Fibroblast of lung (primary cell): Measurements from ENCODE around the gene OIT3. TPM values are rescaled to one million over a fixed set of nuclear protein-coding genes. Genes with fewer than 3 reads are reported as not detected.
"Not testable (repeated sequence)": the region's sequence is repeated elsewhere in the genome, so short reads cannot be mapped to it uniquely, and the experiment has no call there.

Experiments used
- DNase-seq, 2 donors: peaks; one replicate each; pipeline versions ENCODE4 v3.0.0 to v3.0.0-alpha.2; 2010; ENCODE audit warnings: low read depth in 2 of 2
- H2AFZ ChIP-seq: 2 replicates; pipeline ENCODE4 v1.5.1; 2012; ENCODE audit warnings: low read length, control low read depth, inconsistent platforms
- H3K27ac ChIP-seq: 2 replicates; pipeline ENCODE4 v1.5.1; 2011; ENCODE audit warnings: low read length, control low read depth; ENCODE audit not compliant: insufficient read depth
- H3K27me3 ChIP-seq: 2 replicates; pipeline ENCODE4 v1.5.1; 2011; ENCODE audit warnings: mild to moderate bottlenecking, low read length; ENCODE audit not compliant: control insufficient read depth, insufficient read depth
- H3K36me3 ChIP-seq: 2 replicates; pipeline ENCODE4 v1.5.1; 2011; ENCODE audit warnings: low read length; ENCODE audit not compliant: control insufficient read depth, insufficient read depth
- H3K4me1 ChIP-seq: 2 replicates; pipeline ENCODE4 v1.5.1; 2011; ENCODE audit warnings: low read length; ENCODE audit not compliant: control insufficient read depth, insufficient read depth; ENCODE audit errors: extremely low read depth
- H3K4me2 ChIP-seq: 2 replicates; pipeline ENCODE4 v1.5.1; 2011; ENCODE audit warnings: low read length, control low read depth; ENCODE audit not compliant: insufficient read depth; ENCODE audit errors: extremely low read depth
- H3K4me3 ChIP-seq, 4 experiments: fragments of 200-600 bp in 1 of 4; sonication (generic) in 1 of 4; replicated peaks in 1 of 4; 2 replicates each; pipeline ENCODE4 v1.5.1; 2011 to 2016; ENCODE audit warnings: low read length in 4 of 4, low read depth in 3 of 4, mild to moderate bottlenecking in 3 of 4, control low read depth in 2 of 4, inconsistent platforms in 1 of 4, mixed read lengths in 1 of 4; ENCODE audit not compliant: insufficient read depth in 1 of 4; ENCODE audit errors: control extremely low read depth in 1 of 4
- H3K79me2 ChIP-seq: 2 replicates; pipeline ENCODE4 v1.5.1; 2012; ENCODE audit warnings: mild to moderate bottlenecking, low read length, inconsistent platforms; ENCODE audit not compliant: control insufficient read depth, insufficient read depth
- H3K9ac ChIP-seq: 2 replicates; pipeline ENCODE4 v1.5.1; 2011; ENCODE audit warnings: mild to moderate bottlenecking, low read length, control low read depth; ENCODE audit not compliant: insufficient read depth
- H3K9me3 ChIP-seq: 2 replicates; pipeline ENCODE4 v1.5.1; 2012; ENCODE audit warnings: low read depth, low read length; ENCODE audit not compliant: control insufficient read depth, insufficient read depth
- H4K20me1 ChIP-seq: 2 replicates; pipeline ENCODE4 v1.5.1; 2011; ENCODE audit warnings: low read length; ENCODE audit not compliant: control insufficient read depth, insufficient read depth; ENCODE audit errors: extremely low read depth
- CTCF ChIP-seq, 2 donors: IDR thresholded peaks in 1 of 2; conservative IDR thresholded peaks in 1 of 2; 1 replicate in 1 of 2; 2 replicates in 1 of 2; pipeline ENCODE4 v1.5.1; 2011 to 2012; ENCODE audit warnings: low read length in 2 of 2, control low read depth in 1 of 2, inconsistent platforms in 1 of 2, low read depth in 1 of 2, mild to moderate bottlenecking in 1 of 2
- EZH2 ChIP-seq: IDR thresholded peaks from 2 replicates; pipeline ENCODE4 v1.5.1; 2012; ENCODE audit warnings: low read length, control low read depth, mild to moderate bottlenecking; ENCODE audit errors: missing control alignments
- polyA plus RNA-seq, 2 donors: library from polyadenylated mRNA; depleted of rRNA in 1 of 2; stranded (reverse) in 1 of 2; unstranded in 1 of 2; fragments of >200 nt; gene quantifications; 2 replicates each; pipeline ENCODE4 v1.2.1, GENCODE V29; 2011 to 2012; ENCODE audit warnings: missing spikeins in 1 of 2
- total RNA-seq: library from RNA; depleted of rRNA; stranded (reverse); fragments of >200 nt; gene quantifications from 2 replicates; pipeline ENCODE4 v1.2.1, GENCODE V29; 2014

Gene OIT3
- total and polyA plus RNA-seq, 2 donors (not counting 1 experiment from before 2014, with no cell fraction given), result under 0.01 to 0.02 TPM

GRCh38 chr10:72898616-72899015, 5.1 kb downstream of the OIT3 start:
- Histone ChIP-seq H3K4me2 (no peak overlapping the region), H3K36me3 (no peaks in the 10 kb centered on the region), H3K27me3 (no peaks in the 10 kb centered on the region), H3K9me3 (no peaks in the 10 kb centered on the region), H2AFZ (no peak overlapping the region), H3K27ac (no peak overlapping the region), H3K4me1 (no peaks in the 10 kb centered on the region), H4K20me1 (no peaks in the 10 kb centered on the region), H3K4me3 (no peak overlapping the region), H3K79me2 (no peaks in the 10 kb centered on the region), H3K9ac (no peak overlapping the region)
- no peak for DNase-seq
- no peak for TF ChIP-seq CTCF (conservative IDR thresholded peaks at IDR 0.05 in 1 of 2, IDR thresholded peaks at IDR 0.05 in 1 of 2; ENCODE audit: low read depth in 1 of 2, low read length in 2 of 2)
- TF ChIP-seq EZH2, result no peak

GRCh38 chr10:72899545-72899944, 6.0 kb downstream of the OIT3 start:
- Histone ChIP-seq H3K9me3 (no peaks in the 10 kb centered on the region), H3K4me2 (no peak overlapping the region), H4K20me1 (no peaks in the 10 kb centered on the region), H3K9ac (no peak overlapping the region), H3K79me2 (no peaks in the 10 kb centered on the region), H3K4me3 (no peak overlapping the region), H3K4me1 (no peaks in the 10 kb centered on the region), H2AFZ (no peak overlapping the region), H3K36me3 (no peaks in the 10 kb centered on the region), H3K27me3 (no peaks in the 10 kb centered on the region), H3K27ac (no peak overlapping the region)
- no peak for DNase-seq
- no peak for TF ChIP-seq CTCF (conservative IDR thresholded peaks at IDR 0.05 in 1 of 2, IDR thresholded peaks at IDR 0.05 in 1 of 2; ENCODE audit: low read depth in 1 of 2, low read length in 2 of 2)
- TF ChIP-seq EZH2, result no peak

- H3K4me3 ChIP-seq, H4K20me1 ChIP-seq, H3K79me2 ChIP-seq, H3K9ac ChIP-seq, H3K27ac ChIP-seq, H3K4me1 ChIP-seq, H3K9me3 ChIP-seq, H2AFZ ChIP-seq, H3K27me3 ChIP-seq, DNase-seq, H3K4me2 ChIP-seq, H3K36me3 ChIP-seq: not testable (repeated sequence)
These were observed 10.5 kb downstream of the OIT3 start for GRCh38 chr10:72903941-72904446.
